Measurements from ENCODE around the gene MED13L. TPM values are rescaled to one million over a fixed set of nuclear protein-coding genes. Genes with fewer than 3 reads are reported as not detected.
A peak's percentile ranks its signal among the peaks of the same experiment; 100 is the strongest.

Gene MED13L
- total RNA-seq, 2 experiments from 2014 or later = 25.7 to 40.1 TPM

- Histone ChIP-seq H3K9me2 (ENCODE audit: insufficient read depth, low read length) (no peaks in the 10 kb centered on the region; the same call in 1 of the 2 replicates), H3K4me3 (ENCODE audit: low read depth, low read length, poor library complexity, severe bottlenecking) (no peak overlapping the region), H3K4me1 (ENCODE audit: insufficient read depth, low read length, poor library complexity, severe bottlenecking) (no peaks in the 10 kb centered on the region), H3K4me2 (ENCODE audit: low read length) (no peak overlapping the region), H3K36me3 (ENCODE audit: insufficient read depth, low read length) (no peaks in the 10 kb centered on the region), H3K79me2 (ENCODE audit: insufficient read depth, low read depth, low read length) (no peaks in the 10 kb centered on the region), H4K20me1 (ENCODE audit: insufficient read depth, low read length) (no peaks in the 10 kb centered on the region), H3K9me3 (ENCODE audit: low read length) (no peaks in the 10 kb centered on the region), H3K27ac (ENCODE audit: low read depth, low read length, poor library complexity, severe bottlenecking) (no peak overlapping the region), H2AFZ (ENCODE audit: low read length) (no peak overlapping the region)
- no TSS peak for BruUV-seq (replicated peaks)
- TF ChIP-seq EZH2phosphoT487 (IDR thresholded peaks at IDR 0.05; ENCODE audit: borderline replicate concordance, low read depth, low read length) = no peak
- TF ChIP-seq CTCF (conservative IDR thresholded peaks at IDR 0.05; ENCODE audit: low read length) = peak; percentile 81
- intact Hi-C loops (cut with micrococcal nuclease; ENCODE audit: unreplicated experiment) = no loop called here
- ChIA-PET POLR2A (no interaction called here), CTCF (ENCODE audit: unreplicated experiment) (no interaction called here)
- peak; percentile 16 for DNase-seq (ENCODE audit: low spot score)
These were observed 360.4 kb downstream of the MED13L start for GRCh38 chr12:115916910-115917668.

GRCh38 chr12:115914122-115914521, 363.4 kb downstream of the MED13L start:
- ChIA-PET POLR2A (no interaction called here), CTCF (ENCODE audit: unreplicated experiment) (no interaction called here)
- no peak overlapping the region for H2AFZ ChIP-seq (ENCODE audit: low read length)
- H3K79me2 ChIP-seq (ENCODE audit: insufficient read depth, low read depth, low read length) = no peaks in the 10 kb centered on the region
- H3K4me1 ChIP-seq (ENCODE audit: insufficient read depth, low read length, poor library complexity, severe bottlenecking) = no peaks in the 10 kb centered on the region
- H3K36me3 ChIP-seq (ENCODE audit: insufficient read depth, low read length) = no peaks in the 10 kb centered on the region
- no peak overlapping the region for H3K27ac ChIP-seq (ENCODE audit: low read depth, low read length, poor library complexity, severe bottlenecking)
- intact Hi-C loops (cut with micrococcal nuclease; ENCODE audit: unreplicated experiment) = loop anchor here (2.0 kb wide), 1 partner anchor 1251 kb away; no protein-coding TSS in a partner anchor
- no peak overlapping the region for H3K4me3 ChIP-seq (ENCODE audit: low read depth, low read length, poor library complexity, severe bottlenecking)
- no peaks in the 10 kb centered on the region for H3K9me3 ChIP-seq (ENCODE audit: low read length)
- no peaks in the 10 kb centered on the region for H4K20me1 ChIP-seq (ENCODE audit: insufficient read depth, low read length)
- H3K9me2 ChIP-seq (ENCODE audit: insufficient read depth, low read length) = no peaks in the 10 kb centered on the region
- no peak overlapping the region for H3K4me2 ChIP-seq (ENCODE audit: low read length)
- DNase-seq (ENCODE audit: low spot score) = no peak
- BruUV-seq (replicated peaks) = no TSS peak
- TF ChIP-seq EZH2phosphoT487 (IDR thresholded peaks at IDR 0.05; ENCODE audit: borderline replicate concordance, low read depth, low read length) (no peak), CTCF (conservative IDR thresholded peaks at IDR 0.05; ENCODE audit: low read length) (no peak)

- CTCF ChIA-PET (ENCODE audit: unreplicated experiment) = no interaction called here
- Histone ChIP-seq H3K9me3 (ENCODE audit: low read length) (no peaks in the 10 kb centered on the region), H3K4me3 (ENCODE audit: low read depth, low read length, poor library complexity, severe bottlenecking) (no peak overlapping the region), H3K4me1 (ENCODE audit: insufficient read depth, low read length, poor library complexity, severe bottlenecking) (no peaks in the 10 kb centered on the region), H3K27ac (ENCODE audit: low read depth, low read length, poor library complexity, severe bottlenecking) (no peak overlapping the region), H4K20me1 (ENCODE audit: insufficient read depth, low read length) (no peaks in the 10 kb centered on the region), H3K4me2 (ENCODE audit: low read length) (no peak overlapping the region), H3K79me2 (ENCODE audit: insufficient read depth, low read depth, low read length) (no peaks in the 10 kb centered on the region), H2AFZ (ENCODE audit: low read length) (no peak overlapping the region), H3K9me2 (ENCODE audit: insufficient read depth, low read length) (no peaks in the 10 kb centered on the region), H3K36me3 (ENCODE audit: insufficient read depth, low read length) (no peaks in the 10 kb centered on the region)
- POLR2A ChIA-PET = interaction anchor here (0.8 kb wide), 1 partner anchor 18 kb away, joined by 3 read pairs; no protein-coding TSS in a partner anchor
- BruUV-seq (replicated peaks) = no TSS peak
- no peak for DNase-seq (ENCODE audit: low spot score)
- TF ChIP-seq CTCF (conservative IDR thresholded peaks at IDR 0.05; ENCODE audit: low read length) (no peak), EZH2phosphoT487 (IDR thresholded peaks at IDR 0.05; ENCODE audit: borderline replicate concordance, low read depth, low read length) (no peak)
- intact Hi-C loops (cut with micrococcal nuclease; ENCODE audit: unreplicated experiment) = no loop called here
These were observed 365.1 kb downstream of the MED13L start for GRCh38 chr12:115912440-115912839.

Data from OCI-LY7 (cell line).